K562 (cell line): Measurements from ENCODE around the gene ZBTB46.

Experiments
- JUND ChIP-seq, 2 experiments: IDR thresholded peaks; 2 replicates in 1 of 2; 3 replicates in 1 of 2; pipeline ENCODE4 v1.6.1; 2011; ENCODE audit warnings: borderline replicate concordance in 2 of 2, low read depth in 2 of 2, low read length in 2 of 2, improper control_type of control experiment in 1 of 2, missing biosample characterization in 1 of 2, missing genetic modification characterization in 1 of 2, missing genetic modification reagents in 1 of 2
- KLF6 ChIP-seq: fragments of 250-450 bp; sonication (Bioruptor Pico); IDR thresholded peaks from 2 replicates; pipeline ENCODE4 v1.4.0; 2020; ENCODE audit warnings: mild to moderate bottlenecking, moderate library complexity, borderline replicate concordance
- NFYB ChIP-seq: IDR thresholded peaks from 2 replicates; pipeline ENCODE4 v1.6.1; 2011; ENCODE audit warnings: mild to moderate bottlenecking, moderate library complexity; ENCODE audit not compliant: insufficient read length; ENCODE audit errors: extremely low read depth
- NR1H2 ChIP-seq: sonication (generic); formaldehyde crosslinking; IDR thresholded peaks from 2 replicates; pipeline ENCODE4 v1.4.0; 2020; ENCODE audit warnings: mild to moderate bottlenecking, missing genetic modification reagents
- PHF20 ChIP-seq: fragments of 450-650 bp; IDR thresholded peaks from 2 replicates; pipeline ENCODE4 v1.6.1; 2018; ENCODE audit not compliant: partially characterized antibody
- PTBP1 ChIP-seq: fragments of 200-400 bp; formaldehyde crosslinking; IDR thresholded peaks from 2 replicates; pipeline ENCODE4 v1.6.1; 2017; ENCODE audit warnings: low read depth, low read length
- SP2 ChIP-seq: IDR thresholded peaks from 2 replicates; pipeline ENCODE4 v1.6.1; 2011; ENCODE audit warnings: mild to moderate bottlenecking, low read depth, low read length, moderate library complexity; ENCODE audit not compliant: poor library complexity, severe bottlenecking; ENCODE audit errors: extremely low read depth
- STAT5B ChIP-seq: fragments of 250-450 bp; sonication (Bioruptor Pico); IDR thresholded peaks from 2 replicates; pipeline ENCODE4 v1.8.0; 2021; ENCODE audit warnings: mild to moderate bottlenecking, inconsistent platforms
- TF ChIP-seq, protein P1 (sequence below), 3 experiments: IDR thresholded peaks in 2 of 3; conservative IDR thresholded peaks in 1 of 3; 2 replicates each; pipeline ENCODE4 v1.5.1; 2011 to 2012; ENCODE audit warnings: low read length in 3 of 3, mild to moderate bottlenecking in 3 of 3, control low read depth in 2 of 3, improper control_type of control experiment in 1 of 3, inconsistent platforms in 1 of 3, low read depth in 1 of 3, mixed read lengths in 1 of 3, moderate library complexity in 1 of 3; ENCODE audit not compliant: insufficient read depth in 2 of 3
- TF ChIP-seq, protein P2 (sequence below): sonication (generic); formaldehyde crosslinking; IDR thresholded peaks from 2 replicates; pipeline ENCODE4 v1.8.0; 2022; ENCODE audit warnings: mild to moderate bottlenecking, missing genetic modification reagents

DNA sequence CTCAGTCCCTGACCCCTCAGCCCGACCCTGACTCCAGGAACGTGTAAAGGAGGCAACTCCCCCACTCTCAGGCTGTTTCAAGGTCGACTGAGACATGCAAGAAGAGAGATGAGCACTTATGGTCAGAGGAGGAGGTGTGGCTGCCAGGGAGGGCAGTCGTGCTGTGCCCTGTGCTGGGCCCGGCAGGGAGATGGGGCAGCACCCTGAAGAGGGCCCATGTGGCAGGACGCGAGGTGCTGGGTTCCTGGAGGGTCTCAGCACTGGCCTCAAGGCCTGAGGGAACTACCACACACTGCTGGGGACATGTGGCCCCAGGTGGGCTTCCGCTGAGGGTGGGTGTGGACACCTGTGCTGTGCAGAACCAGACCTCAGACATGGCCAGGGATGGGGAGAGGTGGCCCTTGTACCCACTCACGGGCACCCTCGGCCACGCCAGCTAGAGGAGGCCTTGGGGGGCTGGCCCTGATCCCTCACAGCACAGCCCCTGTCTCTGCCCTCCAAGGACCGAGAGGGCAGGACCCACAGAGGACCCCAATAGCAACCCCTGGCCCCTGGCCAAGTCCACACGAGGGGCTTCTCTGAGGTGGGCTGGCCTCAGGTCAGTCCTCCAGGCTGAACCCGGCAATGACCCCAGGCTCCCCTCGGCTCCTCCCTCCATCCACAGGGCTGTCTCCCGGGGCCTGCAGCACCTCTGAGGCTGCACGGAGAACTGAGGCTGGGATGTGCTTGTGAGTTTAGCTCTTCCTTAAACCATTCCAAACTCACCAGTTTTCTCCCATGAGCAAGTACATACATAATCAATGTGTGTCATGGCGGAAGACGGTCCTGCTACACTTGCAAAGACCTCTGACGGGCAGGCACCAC, 82.8 kb downstream of the ZBTB46 start:
- no peak for TF ChIP-seq PTBP1
- TF ChIP-seq NFYB, result no peak
- no peak for TF ChIP-seq SP2
- TF ChIP-seq STAT5B, result no peak
- TF ChIP-seq, protein P1, sequence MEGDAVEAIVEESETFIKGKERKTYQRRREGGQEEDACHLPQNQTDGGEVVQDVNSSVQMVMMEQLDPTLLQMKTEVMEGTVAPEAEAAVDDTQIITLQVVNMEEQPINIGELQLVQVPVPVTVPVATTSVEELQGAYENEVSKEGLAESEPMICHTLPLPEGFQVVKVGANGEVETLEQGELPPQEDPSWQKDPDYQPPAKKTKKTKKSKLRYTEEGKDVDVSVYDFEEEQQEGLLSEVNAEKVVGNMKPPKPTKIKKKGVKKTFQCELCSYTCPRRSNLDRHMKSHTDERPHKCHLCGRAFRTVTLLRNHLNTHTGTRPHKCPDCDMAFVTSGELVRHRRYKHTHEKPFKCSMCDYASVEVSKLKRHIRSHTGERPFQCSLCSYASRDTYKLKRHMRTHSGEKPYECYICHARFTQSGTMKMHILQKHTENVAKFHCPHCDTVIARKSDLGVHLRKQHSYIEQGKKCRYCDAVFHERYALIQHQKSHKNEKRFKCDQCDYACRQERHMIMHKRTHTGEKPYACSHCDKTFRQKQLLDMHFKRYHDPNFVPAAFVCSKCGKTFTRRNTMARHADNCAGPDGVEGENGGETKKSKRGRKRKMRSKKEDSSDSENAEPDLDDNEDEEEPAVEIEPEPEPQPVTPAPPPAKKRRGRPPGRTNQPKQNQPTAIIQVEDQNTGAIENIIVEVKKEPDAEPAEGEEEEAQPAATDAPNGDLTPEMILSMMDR (IDR thresholded peaks at IDR 0.05 in 2 of 3, conservative IDR thresholded peaks at IDR 0.05 in 1 of 3; ENCODE audit: insufficient read depth in 2 of 3, low read depth in 1 of 3, low read length in 3 of 3), result no peak
- TF ChIP-seq, protein P2, sequence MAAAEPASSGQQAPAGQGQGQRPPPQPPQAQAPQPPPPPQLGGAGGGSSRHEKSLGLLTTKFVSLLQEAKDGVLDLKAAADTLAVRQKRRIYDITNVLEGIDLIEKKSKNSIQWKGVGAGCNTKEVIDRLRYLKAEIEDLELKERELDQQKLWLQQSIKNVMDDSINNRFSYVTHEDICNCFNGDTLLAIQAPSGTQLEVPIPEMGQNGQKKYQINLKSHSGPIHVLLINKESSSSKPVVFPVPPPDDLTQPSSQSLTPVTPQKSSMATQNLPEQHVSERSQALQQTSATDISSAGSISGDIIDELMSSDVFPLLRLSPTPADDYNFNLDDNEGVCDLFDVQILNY (CRISPR knock-in tag), result no peak
- no peak for TF ChIP-seq JUND (IDR thresholded peaks at IDR 0.05; ENCODE audit: borderline replicate concordance, low read depth, low read length)
- no peak for TF ChIP-seq JUND (tag; IDR thresholded peaks at IDR 0.05; ENCODE audit: borderline replicate concordance, low read depth, low read length)
- no peak for TF ChIP-seq NR1H2 (CRISPR knock-in tag)
- no peak for TF ChIP-seq PHF20
- TF ChIP-seq KLF6, result no peak
